ENCODE data around the gene KCNH2.

DNA sequence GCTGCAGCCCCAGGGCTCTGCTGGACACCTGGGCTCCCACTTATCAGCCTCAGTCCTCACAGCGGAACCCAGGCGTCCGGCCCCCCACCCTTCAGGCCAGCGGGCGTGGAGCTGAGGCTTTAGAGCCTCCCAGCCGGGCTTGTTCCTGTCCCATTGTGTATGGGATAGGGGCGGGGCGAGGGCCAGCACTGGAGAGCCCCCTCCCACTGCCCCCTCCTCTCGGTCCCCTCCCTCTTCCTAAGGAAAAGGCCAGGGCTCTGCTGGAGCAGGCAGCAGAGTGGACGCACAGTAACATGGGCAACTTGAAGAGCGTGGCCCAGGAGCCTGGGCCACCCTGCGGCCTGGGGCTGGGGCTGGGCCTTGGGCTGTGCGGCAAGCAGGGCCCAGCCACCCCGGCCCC lies 15.4 kb upstream of the KCNH2 start:
- TF ChIP-seq, protein P1, sequence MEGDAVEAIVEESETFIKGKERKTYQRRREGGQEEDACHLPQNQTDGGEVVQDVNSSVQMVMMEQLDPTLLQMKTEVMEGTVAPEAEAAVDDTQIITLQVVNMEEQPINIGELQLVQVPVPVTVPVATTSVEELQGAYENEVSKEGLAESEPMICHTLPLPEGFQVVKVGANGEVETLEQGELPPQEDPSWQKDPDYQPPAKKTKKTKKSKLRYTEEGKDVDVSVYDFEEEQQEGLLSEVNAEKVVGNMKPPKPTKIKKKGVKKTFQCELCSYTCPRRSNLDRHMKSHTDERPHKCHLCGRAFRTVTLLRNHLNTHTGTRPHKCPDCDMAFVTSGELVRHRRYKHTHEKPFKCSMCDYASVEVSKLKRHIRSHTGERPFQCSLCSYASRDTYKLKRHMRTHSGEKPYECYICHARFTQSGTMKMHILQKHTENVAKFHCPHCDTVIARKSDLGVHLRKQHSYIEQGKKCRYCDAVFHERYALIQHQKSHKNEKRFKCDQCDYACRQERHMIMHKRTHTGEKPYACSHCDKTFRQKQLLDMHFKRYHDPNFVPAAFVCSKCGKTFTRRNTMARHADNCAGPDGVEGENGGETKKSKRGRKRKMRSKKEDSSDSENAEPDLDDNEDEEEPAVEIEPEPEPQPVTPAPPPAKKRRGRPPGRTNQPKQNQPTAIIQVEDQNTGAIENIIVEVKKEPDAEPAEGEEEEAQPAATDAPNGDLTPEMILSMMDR (conservative IDR thresholded peaks at IDR 0.05; ENCODE audit: low read length): no peak
- no peak for TF ChIP-seq EZH2phosphoT487 (IDR thresholded peaks at IDR 0.05; ENCODE audit: borderline replicate concordance, low read depth, low read length)
